A549 (cell line): Measurements from ENCODE around the gene B4GALT6. TPM values are rescaled to one million over a fixed set of nuclear protein-coding genes. Genes with fewer than 3 reads are reported as not detected.

ENCODE experiments used
- ATAC-seq, 2 experiments: fragments of 200-7000 bp in 1 of 2; fragments of >200 bp in 1 of 2; cut with Nextera tagmentation in 1 of 2; cut with Tn5 transposase in 1 of 2; 3 replicates each; pipeline versions ENCODE4 v1.8.0 to v1.9.1; 2018 to 2020; ENCODE audit warnings: mild to moderate bottlenecking in 1 of 2, moderate library complexity in 1 of 2
- CTCF ChIA-PET: fragments of 300-600 bp; sonication (Branson Sonifier 250); formaldehyde crosslinking; extraction: SDS; loops from one replicate; lab custom pipeline; 2021; ENCODE audit warnings: antibody characterized with exemption, inconsistent platforms; lab: Yijun Ruan, JAX
- POLR2A ChIA-PET: fragments of 350-600 bp; formaldehyde crosslinking; extraction: SDS; loops from one replicate; lab custom pipeline; 2021; ENCODE audit warnings: antibody characterized with exemption, inconsistent platforms; lab: Yijun Ruan, JAX
- DNase-seq, 2 experiments: peaks; one replicate each; pipeline versions ENCODE4 v3.0.0 to v3.0.0-alpha.2; 2011 to 2016; ENCODE audit warnings: low read depth in 1 of 2, low spot score in 1 of 2
- FAIRE-seq: peaks from 2 replicates; lab custom pipeline; 2011; peaks lifted over from hg19 to GRCh38; lab: Jason Lieb, UNC
- H3K27ac ChIP-seq, 2 experiments: fragments of >200 bp; sonication (Bioruptor Twin); formaldehyde crosslinking; 3 replicates each; pipeline ENCODE4 v1.5.1; 2016 to 2017
- H3K4me1 ChIP-seq: fragments of >200 bp; sonication (Bioruptor Twin); formaldehyde crosslinking; 3 replicates; pipeline ENCODE4 v1.6.1; 2016
- H3K4me2 ChIP-seq: fragments of >200 bp; sonication (Bioruptor Twin); formaldehyde crosslinking; 3 replicates; pipeline ENCODE4 v1.6.1; 2016
- H3K4me3 ChIP-seq: fragments of >200 bp; sonication (Bioruptor Twin); formaldehyde crosslinking; 3 replicates; pipeline ENCODE4 v1.5.1; 2016
- H3K9me3 ChIP-seq: fragments of >200 bp; sonication (Bioruptor Twin); formaldehyde crosslinking; 3 replicates; pipeline ENCODE4 v1.6.1; 2016
- BCL3 ChIP-seq: fragments of >200 bp; sonication (Bioruptor Twin); formaldehyde crosslinking; IDR thresholded peaks from 3 replicates; pipeline ENCODE4 v1.6.1; 2016
- BHLHE40 ChIP-seq: IDR thresholded peaks from 2 replicates; pipeline ENCODE4 v1.6.1; 2012; ENCODE audit warnings: low read depth, low read length, inconsistent platforms
- CEBPB ChIP-seq, 2 experiments: fragments of >200 bp in 1 of 2; sonication (Bioruptor Twin) in 1 of 2; formaldehyde crosslinking in 1 of 2; IDR thresholded peaks; 2 replicates each; pipeline ENCODE4 v1.6.1; 2012 to 2016
- CHD2 ChIP-seq: fragments of 150-350 bp; IDR thresholded peaks from 2 replicates; pipeline ENCODE4 v1.6.1; 2014; ENCODE audit warnings: low read length; ENCODE audit not compliant: partially characterized antibody
- CHD4 ChIP-seq: fragments of 200-600 bp; sonication (generic); IDR thresholded peaks from 2 replicates; pipeline ENCODE4 v1.6.1; 2016; ENCODE audit warnings: antibody characterized with exemption, mild to moderate bottlenecking, borderline replicate concordance
- CTCF ChIP-seq: fragments of >200 bp; sonication (Bioruptor Twin); formaldehyde crosslinking; IDR thresholded peaks from 3 replicates; pipeline ENCODE4 v1.5.1; 2016
- E2F6 ChIP-seq: IDR thresholded peaks from 2 replicates; pipeline ENCODE4 v1.6.1; 2012; ENCODE audit warnings: low read depth, borderline replicate concordance
- EHMT2 ChIP-seq: fragments of 200-600 bp; sonication (generic); IDR thresholded peaks from 2 replicates; pipeline ENCODE4 v1.6.1; 2016; ENCODE audit warnings: antibody characterized with exemption, low read depth, mild to moderate bottlenecking, moderate library complexity
- FOSB ChIP-seq: fragments of 250-450 bp; sonication (Bioruptor Pico); IDR thresholded peaks from 2 replicates; pipeline ENCODE4 v1.5.0; 2020; ENCODE audit warnings: mild to moderate bottlenecking, moderate library complexity
- FOSL2 ChIP-seq, 2 experiments: fragments of 450-650 bp in 1 of 2; fragments of >200 bp in 1 of 2; sonication (Bioruptor Twin) in 1 of 2; formaldehyde crosslinking; IDR thresholded peaks; 2 replicates each; pipeline versions ENCODE4 v1.5.0 to v1.6.1; 2016 to 2020; ENCODE audit warnings: mild to moderate bottlenecking in 1 of 2, moderate library complexity in 1 of 2
- FOXS1 ChIP-seq: fragments of 250-450 bp; sonication (Bioruptor Pico); IDR thresholded peaks from 2 replicates; pipeline ENCODE4 v1.5.0; 2020; ENCODE audit warnings: mild to moderate bottlenecking, moderate library complexity
- HES2 ChIP-seq: fragments of >200 bp; sonication (Bioruptor Twin); formaldehyde crosslinking; IDR thresholded peaks from 2 replicates; pipeline ENCODE4 v1.6.1; 2016
- HEYL ChIP-seq: fragments of 250-450 bp; sonication (Bioruptor Pico); IDR thresholded peaks from 2 replicates; pipeline ENCODE4 v1.8.0; 2021; ENCODE audit warnings: mild to moderate bottlenecking, moderate library complexity
- HMGXB4 ChIP-seq: fragments of 250-450 bp; sonication (Bioruptor Pico); IDR thresholded peaks from 2 replicates; pipeline ENCODE4 v1.5.0; 2021; ENCODE audit warnings: mild to moderate bottlenecking, moderate library complexity, borderline replicate concordance
- HOXB13 ChIP-seq: fragments of 250-450 bp; sonication (Bioruptor Pico); IDR thresholded peaks from 2 replicates; pipeline ENCODE4 v1.5.0; 2020; ENCODE audit warnings: low read depth, mild to moderate bottlenecking, moderate library complexity
- HOXB5 ChIP-seq: fragments of 250-450 bp; sonication (Bioruptor Pico); IDR thresholded peaks from 2 replicates; pipeline ENCODE4 v1.5.0; 2020; ENCODE audit warnings: mild to moderate bottlenecking, moderate library complexity
- JUNB ChIP-seq: fragments of >200 bp; sonication (Bioruptor Twin); formaldehyde crosslinking; IDR thresholded peaks from 2 replicates; pipeline ENCODE4 v1.6.1; 2016
- KDM1A ChIP-seq: fragments of 200-600 bp; sonication (generic); IDR thresholded peaks from 2 replicates; pipeline ENCODE4 v1.6.1; 2016; ENCODE audit warnings: low read depth, mild to moderate bottlenecking
- MAFK ChIP-seq: fragments of 450-650 bp; IDR thresholded peaks from 2 replicates; pipeline ENCODE4 v1.6.1; 2014; ENCODE audit not compliant: partially characterized antibody
- NPAS2 ChIP-seq: fragments of 250-450 bp; sonication (Bioruptor Pico); IDR thresholded peaks from 2 replicates; pipeline ENCODE4 v1.8.0; 2022; ENCODE audit warnings: mild to moderate bottlenecking, moderate library complexity, borderline replicate concordance
- NR3C1 ChIP-seq: fragments of >200 bp; sonication (Bioruptor Twin); formaldehyde crosslinking; IDR thresholded peaks from 3 replicates; pipeline ENCODE4 v1.6.1; 2017
- PBX3 ChIP-seq: IDR thresholded peaks from 2 replicates; pipeline ENCODE4 v1.6.1; 2012
- POLR2A ChIP-seq: IDR thresholded peaks from 2 replicates; pipeline ENCODE4 v1.6.1; 2012; ENCODE audit warnings: mild to moderate bottlenecking, low read length
- RAD21 ChIP-seq, 2 experiments: fragments of >200 bp in 1 of 2; sonication (Bioruptor Twin) in 1 of 2; formaldehyde crosslinking in 1 of 2; IDR thresholded peaks in 1 of 2; conservative IDR thresholded peaks in 1 of 2; 2 replicates in 1 of 2; 3 replicates in 1 of 2; pipeline ENCODE4 v1.6.1; 2012 to 2018; ENCODE audit warnings: inconsistent platforms in 1 of 2
- RARB ChIP-seq: fragments of 250-450 bp; sonication (Bioruptor Pico); IDR thresholded peaks from 2 replicates; pipeline ENCODE4 v1.8.0; 2021; ENCODE audit warnings: mild to moderate bottlenecking, moderate library complexity
- SREBF2 ChIP-seq: fragments of 450-650 bp; IDR thresholded peaks from 2 replicates; pipeline ENCODE4 v1.6.1; 2014; ENCODE audit warnings: mild to moderate bottlenecking, moderate library complexity
- ZFP36 ChIP-seq: fragments of 450-650 bp; IDR thresholded peaks from 2 replicates; pipeline ENCODE4 v1.6.1; 2014; ENCODE audit warnings: borderline replicate concordance; ENCODE audit not compliant: partially characterized antibody
- ZNF302 ChIP-seq: fragments of 250-450 bp; sonication (Bioruptor Pico); IDR thresholded peaks from 2 replicates; pipeline ENCODE4 v1.9.0; 2021; ENCODE audit warnings: inconsistent platforms, mild to moderate bottlenecking, moderate library complexity
- ZSCAN20 ChIP-seq: fragments of 250-450 bp; sonication (Bioruptor Pico); IDR thresholded peaks from 2 replicates; pipeline ENCODE4 v1.8.0; 2022; ENCODE audit warnings: mild to moderate bottlenecking, moderate library complexity
- WGBS: methylation state at CpG from one replicate; pipeline ENCODE4 v1.1.6; 2017; ENCODE audit errors: missing lambda C conversion rate; 5-methylcytosine and 5-hydroxymethylcytosine counted together
- polyA plus RNA-seq, 4 experiments: library from polyadenylated mRNA; depleted of rRNA in 3 of 4; stranded (reverse); fragments of >200 nt; fragmentation: RNase III in 1 of 4; extraction: RNeasy Plus Mini Kit Qiagen cat#74134 plus additional on column Dnase treatment in 1 of 4; gene quantifications; 2 replicates in 3 of 4; 3 replicates in 1 of 4; pipeline ENCODE4 v1.2.3, GENCODE V29; 2011 to 2017

B4GALT6 gene
- polyA plus RNA-seq, 2 of the 4 experiments (the other 2 are of a cell fraction) = 7.1 to 12.8 TPM

GRCh38 chr18:31583185-31583854, 101.1 kb downstream of the B4GALT6 start:
- no peak for DNase-seq
- no peak for FAIRE-seq
- CTCF ChIA-PET = no interaction called here
- no peak overlapping the region for H3K4me3 ChIP-seq
- H3K4me2 ChIP-seq = no peak overlapping the region
- TF ChIP-seq MAFK (no peak), HES2 (no peak), NR3C1 (no peak), CHD4 (no peak), POLR2A (no peak), HOXB13 (CRISPR knock-in tag) (no peak), BHLHE40 (no peak), RAD21 (conservative IDR thresholded peaks at IDR 0.05 in 1 of 2, IDR thresholded peaks at IDR 0.05 in 1 of 2) (no peak), FOSL2 (IDR thresholded peaks at IDR 0.05) (no peak), FOSL2 (CRISPR knock-in tag; IDR thresholded peaks at IDR 0.05) (no peak), SREBF2 (no peak), KDM1A (no peak), E2F6 (no peak), HEYL (no peak), ZSCAN20 (CRISPR knock-in tag) (no peak), CHD2 (no peak), FOSB (no peak)
- TF ChIP-seq, all 56 proteins: peak for 0
- 64% methylated on average over 5 of the region's 5 CpGs for WGBS
- H3K4me1 ChIP-seq = no peaks in the 10 kb centered on the region
- H3K9me3 ChIP-seq = no peaks in the 10 kb centered on the region
- H3K27ac ChIP-seq = no peak overlapping the region
- no peak for ATAC-seq
- POLR2A ChIA-PET = no interaction called here

GRCh38 chr18:31581498-31582197, 102.7 kb downstream of the B4GALT6 start:
- ChIA-PET CTCF (no interaction called here), POLR2A (no interaction called here)
- Histone ChIP-seq H3K9me3 (no peaks in the 10 kb centered on the region), H3K27ac (no peak overlapping the region), H3K4me2 (no peak overlapping the region), H3K4me1 (no peaks in the 10 kb centered on the region), H3K4me3 (no peak overlapping the region)
- WGBS = 70% methylated on average over 4 of the region's 4 CpGs
- ATAC-seq (no peak), FAIRE-seq (no peak), DNase-seq (no peak)
- TF ChIP-seq BCL3 (no peak), PBX3 (no peak), HOXB13 (CRISPR knock-in tag) (no peak), RARB (CRISPR knock-in tag) (no peak), NPAS2 (CRISPR knock-in tag) (no peak), JUNB (no peak), HMGXB4 (CRISPR knock-in tag) (no peak), FOSL2 (IDR thresholded peaks at IDR 0.05) (no peak), FOSL2 (CRISPR knock-in tag; IDR thresholded peaks at IDR 0.05) (no peak), ZFP36 (no peak), E2F6 (no peak), MAFK (no peak), RAD21 (conservative IDR thresholded peaks at IDR 0.05 in 1 of 2, IDR thresholded peaks at IDR 0.05 in 1 of 2) (no peak), FOXS1 (CRISPR knock-in tag) (no peak), EHMT2 (no peak), HOXB5 (CRISPR knock-in tag) (no peak), CEBPB (IDR thresholded peaks at IDR 0.05) (no peak), ZNF302 (CRISPR knock-in tag) (no peak), CTCF (no peak)
